Glutamatergic neuron (in vitro differentiated cells): ENCODE data around the gene CCDC91. TPM values are rescaled to one million over a fixed set of nuclear protein-coding genes. Genes with fewer than 3 reads are reported as not detected.

Experiments used
- DNase-seq: peaks from one replicate; pipeline ENCODE4 v3.0.0; 2022
- H3K27ac Mint-ChIP-seq: one replicate; pipeline ENCODE4 v1.8.0; 2020; ENCODE audit warnings: mild to moderate bottlenecking, mixed read lengths, inconsistent platforms; ENCODE audit not compliant: unreplicated experiment
- H3K27me3 Mint-ChIP-seq: one replicate; pipeline ENCODE4 v1.8.0; 2020; ENCODE audit warnings: mild to moderate bottlenecking, moderate library complexity, mixed read lengths, inconsistent platforms; ENCODE audit not compliant: unreplicated experiment
- H3K36me3 Mint-ChIP-seq: one replicate; pipeline ENCODE4 v1.8.0; 2020; ENCODE audit warnings: mild to moderate bottlenecking, mixed read lengths, inconsistent platforms; ENCODE audit not compliant: unreplicated experiment
- H3K4me1 Mint-ChIP-seq: one replicate; pipeline ENCODE4 v1.8.0; 2020; ENCODE audit warnings: mild to moderate bottlenecking, low read depth, mixed read lengths, inconsistent platforms; ENCODE audit not compliant: unreplicated experiment
- H3K4me3 Mint-ChIP-seq: one replicate; pipeline ENCODE4 v1.8.0; 2020; ENCODE audit warnings: mild to moderate bottlenecking, mixed read lengths, inconsistent platforms; ENCODE audit not compliant: unreplicated experiment
- H3K9me3 Mint-ChIP-seq: one replicate; pipeline ENCODE4 v1.8.0; 2020; ENCODE audit warnings: mild to moderate bottlenecking, moderate library complexity, mixed read lengths, inconsistent platforms; ENCODE audit not compliant: unreplicated experiment
- CTCF ChIP-seq: fragments of 200-600 bp; sonication (generic); IDR thresholded peaks from one replicate; pipeline ENCODE4 v1.5.0; 2021; ENCODE audit not compliant: partially characterized antibody, unreplicated experiment
- total RNA-seq: library from RNA; stranded (reverse); fragmentation: NEBNext Ultra II Directional; extraction: Animal tissue kit (Norgen Biotek cat#: 25700); gene quantifications from one replicate; pipeline ENCODE4 v1.2.1, GENCODE V29; 2021; ENCODE audit not compliant: unreplicated experiment

Gene CCDC91
- total RNA-seq, 1 donor from 2014 or later, result 37.3 TPM

- TF ChIP-seq CTCF, result no peak
- Mint-ChIP-seq H3K9me3 (no peaks in the 10 kb centered on the region), H3K4me3 (no peak overlapping the region), H3K36me3 (peaks cover 3% of the 10 kb centered on the region), H3K27me3 (no peaks in the 10 kb centered on the region), H3K27ac (no peak overlapping the region), H3K4me1 (no peaks in the 10 kb centered on the region)
- no peak for DNase-seq
Measured at GRCh38 chr12:28234444-28234843, 44.2 kb downstream of the CCDC91 start.

GRCh38 chr12:28235015-28235414, 44.8 kb downstream of the CCDC91 start:
- Mint-ChIP-seq H3K36me3 (peaks cover 3% of the 10 kb centered on the region), H3K27ac (no peak overlapping the region)

GRCh38 chr12:28235985-28236384, 45.7 kb downstream of the CCDC91 start:
- Mint-ChIP-seq H3K4me3 (no peak overlapping the region), H3K4me1 (peaks cover 2% of the 10 kb centered on the region), H3K9me3 (no peaks in the 10 kb centered on the region), H3K36me3 (peaks cover 3% of the 10 kb centered on the region), H3K27me3 (no peaks in the 10 kb centered on the region), H3K27ac (no peak overlapping the region)
- no peak for DNase-seq
- no peak for TF ChIP-seq CTCF

More at GRCh38 chr12:28235015-28235414, 44.8 kb downstream of the CCDC91 start:
- DNase-seq, result no peak
- Mint-ChIP-seq H3K4me3 (no peak overlapping the region), H3K9me3 (no peaks in the 10 kb centered on the region), H3K27me3 (no peaks in the 10 kb centered on the region), H3K4me1 (no peaks in the 10 kb centered on the region)
- TF ChIP-seq CTCF, result no peak

- DNase-seq, result peak; percentile 12
- Mint-ChIP-seq H3K27me3 (peaks cover 4% of the 10 kb centered on the region), H3K4me3 (no peak overlapping the region), H3K9me3 (peaks cover 5% of the 10 kb centered on the region), H3K27ac (no peak overlapping the region), H3K4me1 (peaks cover 6% of the 10 kb centered on the region), H3K36me3 (peaks cover 3% of the 10 kb centered on the region)
- TF ChIP-seq CTCF, result no peak
Measured at GRCh38 chr12:28237423-28237822, 47.2 kb downstream of the CCDC91 start.

- Mint-ChIP-seq H3K36me3 (peaks cover 3% of the 10 kb centered on the region), H3K27ac (no peak overlapping the region), H3K4me1 (peaks cover 23% of the 10 kb centered on the region), H3K4me3 (no peak overlapping the region), H3K27me3 (peaks cover 8% of the 10 kb centered on the region), H3K9me3 (peaks cover 8% of the 10 kb centered on the region)
- no peak for DNase-seq
- TF ChIP-seq CTCF, result no peak
Measured at GRCh38 chr12:28239918-28240317, 49.7 kb downstream of the CCDC91 start.
